DOHH2 (cell line): Measurements from ENCODE around the gene MCAT.

ENCODE experiments used
- CTCF ChIP-seq: fragments of 200-600 bp; sonication (generic); IDR thresholded peaks from one replicate; pipeline ENCODE4 v1.5.1; 2014; ENCODE audit warnings: antibody characterized with exemption, mild to moderate bottlenecking, low read depth, low read length; ENCODE audit not compliant: poor library complexity, severe bottlenecking
- EZH2phosphoT487 ChIP-seq: fragments of 200-600 bp; sonication (generic); IDR thresholded peaks from 2 replicates; pipeline ENCODE4 v1.6.1; 2017; ENCODE audit warnings: borderline replicate concordance, mild to moderate bottlenecking, antibody characterized with exemption, low read length, moderate library complexity, mixed read lengths

- TF ChIP-seq CTCF (no peak), EZH2phosphoT487 (no peak)
Observed at GRCh38 chr22:43156413-43156812, 13.2 kb upstream of the MCAT start.
